Activated CD8-positive, alpha-beta memory T cell treated with anti-CD3 and anti-CD28 coated beads, Interleukin-2, amount 50 U/mL, for 48 hours (primary cell): ENCODE results near the gene ZNF385D.

Source experiments
- DNase-seq: peaks from one replicate; pipeline ENCODE4 v3.0.0-alpha.2; 2020

ZNF385D gene, protein sequence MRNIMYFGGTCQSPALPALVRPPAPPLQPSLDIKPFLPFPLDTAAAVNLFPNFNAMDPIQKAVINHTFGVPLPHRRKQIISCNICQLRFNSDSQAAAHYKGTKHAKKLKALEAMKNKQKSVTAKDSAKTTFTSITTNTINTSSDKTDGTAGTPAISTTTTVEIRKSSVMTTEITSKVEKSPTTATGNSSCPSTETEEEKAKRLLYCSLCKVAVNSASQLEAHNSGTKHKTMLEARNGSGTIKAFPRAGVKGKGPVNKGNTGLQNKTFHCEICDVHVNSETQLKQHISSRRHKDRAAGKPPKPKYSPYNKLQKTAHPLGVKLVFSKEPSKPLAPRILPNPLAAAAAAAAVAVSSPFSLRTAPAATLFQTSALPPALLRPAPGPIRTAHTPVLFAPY

DNA sequence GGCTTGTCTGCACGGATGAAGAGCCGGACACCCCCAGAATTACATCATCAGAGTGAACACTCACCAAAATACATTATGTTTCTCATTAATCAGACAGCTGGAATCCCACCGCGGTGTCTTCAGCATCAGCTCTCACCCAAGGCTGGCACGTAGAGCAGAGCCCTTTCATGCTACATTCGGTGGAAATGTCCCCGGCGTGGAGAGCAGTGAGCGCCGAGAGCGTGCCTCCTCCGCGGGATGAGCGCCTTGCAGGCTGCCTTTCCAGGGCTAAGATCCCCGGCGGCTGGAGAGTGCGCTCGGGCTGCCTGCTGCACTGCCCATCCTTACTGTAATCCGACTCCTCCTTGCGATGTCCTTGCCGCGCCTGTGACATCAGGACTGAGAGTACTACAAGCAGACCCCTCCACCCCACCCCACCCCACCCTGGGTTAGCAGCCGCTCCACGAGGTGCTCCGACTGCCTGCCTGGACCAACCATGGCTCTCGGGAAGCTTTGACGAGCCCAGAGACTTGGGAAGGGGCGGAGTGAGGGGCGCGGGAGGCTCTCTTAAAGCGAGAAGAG lies at the start of gene ZNF385D:
Gene ZNF385D, minus strand, starts transcription at position 380 of the 561 bp plus-strand sequence. Its CDS starts 294 bp downstream, at position 86.
- no peak for DNase-seq

DNA sequence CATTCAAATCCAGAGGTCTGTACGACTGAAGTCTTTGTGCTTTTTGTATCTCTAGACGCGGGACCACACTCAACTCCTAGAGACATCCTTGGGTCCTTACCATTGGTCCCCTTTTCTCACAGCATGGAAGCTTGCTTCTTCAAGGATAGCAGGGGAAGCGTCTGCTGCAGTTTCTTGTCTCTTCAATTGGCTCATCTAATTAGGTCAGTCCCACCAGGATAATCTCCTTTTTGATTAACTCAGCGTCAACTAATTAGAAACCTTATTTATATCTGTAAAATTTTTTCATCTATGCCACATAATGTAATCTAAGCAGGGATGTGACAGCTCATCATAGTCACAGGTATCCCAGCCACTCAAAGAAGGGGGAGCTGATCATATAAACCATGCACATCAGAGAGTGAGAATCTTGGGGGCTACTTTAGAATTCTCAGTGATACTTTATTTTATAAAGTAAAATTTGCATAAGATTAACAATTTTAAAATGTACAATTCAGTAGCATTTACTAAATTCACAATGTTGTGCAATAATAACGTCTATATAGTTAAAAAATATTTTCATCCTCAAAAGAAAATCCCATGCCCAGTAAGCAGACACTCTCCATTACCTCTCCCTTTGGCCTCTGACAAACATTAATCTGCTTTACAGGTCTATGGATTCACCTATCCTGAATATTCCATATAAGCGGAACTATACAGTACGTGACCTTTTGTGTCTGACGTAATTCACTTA lies 47.5 kb upstream of the ZNF385D start:
- no peak for DNase-seq

DNA sequence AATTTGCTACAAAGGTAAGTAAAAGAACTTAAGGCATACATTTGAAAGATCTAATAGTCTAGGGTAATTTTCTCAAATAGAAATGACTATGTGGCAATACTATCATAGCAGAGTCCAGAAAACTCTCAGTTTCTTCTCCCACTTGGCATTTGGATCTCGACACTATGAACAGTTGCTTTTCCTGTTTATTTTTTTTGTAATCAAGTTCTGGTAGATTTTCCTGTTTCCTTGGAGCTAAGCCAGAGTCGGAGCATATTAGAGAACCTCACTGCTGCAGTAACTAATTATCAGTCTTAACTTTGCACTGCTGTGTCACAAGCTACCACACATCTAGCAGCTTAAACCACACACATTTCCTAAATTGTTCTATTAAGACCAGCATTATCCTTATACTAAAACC lies 44.9 kb upstream of the ZNF385D start:
- no peak for DNase-seq

DNA sequence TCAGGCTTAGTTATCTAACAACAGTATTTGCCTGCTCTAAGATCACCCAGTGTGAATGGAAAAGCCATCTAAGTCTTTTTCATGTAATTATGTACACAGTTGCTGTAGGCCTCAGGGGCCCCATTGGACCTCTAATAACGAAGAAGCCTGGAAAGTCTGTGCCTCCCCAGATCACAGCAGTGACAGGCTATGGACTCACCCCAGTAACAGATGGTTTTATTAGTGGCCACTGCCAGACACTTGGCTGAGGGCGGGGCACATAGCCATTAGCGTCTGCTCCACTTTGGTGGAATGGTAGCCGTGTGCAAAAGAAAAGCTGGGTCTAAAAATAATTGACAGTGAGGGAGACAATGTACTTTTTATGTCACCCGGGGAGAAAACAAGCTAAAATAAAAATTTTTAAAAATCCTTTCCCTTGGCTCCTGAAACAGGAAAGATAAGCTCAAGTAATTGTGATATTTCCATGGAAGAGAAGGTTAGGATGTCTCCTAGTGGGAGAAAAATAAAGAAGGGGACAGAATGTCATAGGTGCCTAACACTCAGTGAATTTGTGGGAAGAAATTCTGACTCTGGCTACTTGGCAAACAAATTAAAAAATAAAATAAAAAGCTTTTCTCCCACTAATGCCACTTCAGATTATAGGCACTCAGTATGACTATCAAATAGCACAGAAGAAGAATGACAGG lies 44.3 kb upstream of the ZNF385D start:
- no peak for DNase-seq

DNA sequence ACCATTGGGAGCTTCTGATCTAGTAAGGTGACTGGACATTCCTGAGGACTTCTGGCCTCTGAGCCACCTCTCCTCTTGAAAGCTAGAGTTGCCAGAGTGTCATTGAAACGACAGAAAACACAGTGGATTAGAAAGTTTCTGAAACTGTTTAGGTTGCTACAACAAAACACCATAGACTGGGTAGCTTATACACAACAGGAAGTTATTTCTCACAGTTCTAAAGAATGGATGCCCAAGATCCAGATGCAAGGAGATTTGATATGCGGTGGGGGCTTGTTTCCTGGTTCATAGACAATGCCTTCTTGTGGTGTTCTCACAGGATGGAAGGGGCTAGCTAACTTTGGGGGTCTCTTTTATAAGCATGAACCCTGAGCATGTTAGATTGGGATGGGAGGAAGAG lies 43.3 kb upstream of the ZNF385D start:
- no peak for DNase-seq

DNA sequence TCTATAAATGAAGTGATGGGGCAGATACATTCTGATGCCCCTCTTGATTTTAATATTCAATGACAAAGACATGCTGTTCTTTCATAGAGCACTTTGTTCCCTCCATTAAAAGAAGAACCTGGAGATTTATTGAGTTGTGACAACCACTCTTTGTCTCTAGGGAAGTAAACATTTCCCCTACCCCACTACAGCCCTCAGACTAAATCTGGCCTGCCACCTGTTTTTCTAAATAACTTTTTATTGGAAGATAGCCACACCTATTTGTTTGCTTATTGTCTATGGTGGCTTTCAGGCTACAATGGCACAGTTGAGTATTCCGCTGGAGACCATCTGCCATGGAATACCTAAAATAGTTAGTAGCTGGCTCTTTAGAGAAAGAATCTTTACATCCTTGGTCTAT lies 41.2 kb upstream of the ZNF385D start:
- no peak for DNase-seq

DNA sequence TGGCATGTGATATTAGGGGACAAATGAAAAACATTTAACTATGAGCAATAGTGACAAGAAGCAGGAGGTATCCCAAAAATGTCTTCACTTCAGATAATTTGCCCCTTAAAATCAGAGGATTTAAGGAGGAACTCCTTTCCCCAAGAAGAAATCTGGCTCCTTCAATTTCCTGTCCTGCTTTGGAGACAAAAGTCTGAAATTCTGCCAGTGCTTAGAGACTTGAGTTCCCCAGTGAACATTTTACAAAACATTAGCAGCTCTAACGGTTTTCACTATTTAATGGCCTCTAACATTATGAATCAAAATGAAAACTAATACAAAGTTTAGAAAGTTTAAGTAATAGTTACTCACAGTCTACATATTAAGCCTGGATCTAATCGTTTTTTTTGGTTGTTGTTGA lies 40.3 kb upstream of the ZNF385D start:
- no peak for DNase-seq

DNA sequence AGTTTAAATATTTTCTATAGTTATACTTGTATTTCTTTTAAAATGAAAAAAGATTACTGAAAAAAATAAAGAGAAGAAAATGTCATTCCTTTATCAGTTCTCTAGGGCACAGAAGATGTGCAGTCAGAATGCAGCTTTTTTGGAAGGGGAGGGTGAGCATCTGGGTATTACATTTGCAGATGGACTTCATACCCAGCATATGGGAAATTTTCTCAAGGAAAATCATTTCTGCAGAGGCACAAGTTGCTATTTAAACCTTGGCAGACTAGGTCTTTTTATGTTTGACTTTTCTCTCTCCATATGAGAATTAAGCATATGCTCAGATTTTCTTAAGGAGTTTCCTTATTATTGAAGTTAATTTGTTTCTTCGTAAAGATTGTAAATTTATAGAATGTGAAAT lies 39.5 kb upstream of the ZNF385D start:
- DNase-seq = no peak

DNA sequence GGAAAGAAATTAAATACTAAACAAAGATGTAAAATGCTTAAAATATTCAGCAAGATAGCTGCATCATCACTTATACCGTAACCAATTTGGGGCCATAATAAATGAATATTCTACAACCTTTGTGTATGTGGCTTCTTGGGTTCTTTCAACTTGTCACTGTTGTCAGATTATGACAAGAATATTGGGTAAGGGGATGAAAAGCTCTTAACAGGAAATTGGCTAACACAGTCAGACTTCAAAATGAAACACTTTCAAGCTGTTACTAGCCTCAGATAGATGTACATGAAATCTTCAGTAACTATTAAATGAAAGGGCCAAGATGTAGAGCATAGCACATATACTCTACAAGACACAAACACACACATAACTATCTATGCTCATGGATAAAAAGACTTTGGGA lies 38.7 kb upstream of the ZNF385D start:
- DNase-seq = no peak

DNA sequence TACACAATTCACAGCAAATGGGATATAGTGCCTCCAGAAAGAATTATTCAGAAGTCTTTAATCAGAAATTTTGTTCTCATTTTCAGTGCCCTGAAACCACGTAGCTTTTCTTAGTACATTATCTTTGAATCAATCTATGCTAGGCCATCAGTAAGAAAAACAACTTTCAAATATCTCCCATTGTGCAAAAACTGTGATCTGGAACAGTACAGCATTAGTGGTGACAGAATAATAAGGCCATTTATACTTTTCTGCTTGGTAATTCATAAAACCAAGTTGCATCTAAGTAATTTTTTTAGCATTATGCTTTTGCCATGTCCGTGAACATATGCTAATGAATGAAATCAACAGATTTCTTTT lies 35.4 kb upstream of the ZNF385D start:
- DNase-seq = no peak

DNA sequence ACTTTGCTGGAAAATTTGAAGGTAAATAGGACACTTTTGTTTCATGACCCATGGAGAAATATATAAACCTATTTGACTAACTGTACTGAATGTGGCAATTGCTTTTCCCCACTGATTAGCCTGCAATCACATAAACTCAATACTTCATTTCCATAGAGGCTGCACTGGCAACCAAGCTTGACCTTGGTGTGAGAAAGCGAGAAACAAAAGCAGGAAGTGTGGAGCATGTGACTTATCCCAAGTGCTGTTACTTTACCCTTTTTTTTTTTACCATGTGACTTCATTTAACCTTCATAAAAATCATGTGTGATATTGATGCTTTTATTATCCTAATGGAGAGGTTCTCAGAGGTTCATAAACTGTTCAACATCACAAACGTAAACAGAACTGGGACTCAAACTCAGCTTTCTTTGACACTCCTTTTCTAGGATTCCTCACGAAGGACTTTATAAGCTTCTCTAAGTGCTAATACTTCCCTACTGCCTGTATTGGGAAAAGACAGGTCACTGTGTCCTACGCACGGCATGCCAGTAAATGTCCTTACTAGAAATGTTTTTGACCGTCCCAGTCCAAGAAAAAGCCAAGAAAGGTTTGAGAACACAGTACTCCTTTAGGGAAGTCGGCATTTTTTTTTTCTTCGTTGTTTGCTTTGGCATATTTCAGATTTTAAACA lies 34.9 kb upstream of the ZNF385D start:
- DNase-seq = no peak

DNA sequence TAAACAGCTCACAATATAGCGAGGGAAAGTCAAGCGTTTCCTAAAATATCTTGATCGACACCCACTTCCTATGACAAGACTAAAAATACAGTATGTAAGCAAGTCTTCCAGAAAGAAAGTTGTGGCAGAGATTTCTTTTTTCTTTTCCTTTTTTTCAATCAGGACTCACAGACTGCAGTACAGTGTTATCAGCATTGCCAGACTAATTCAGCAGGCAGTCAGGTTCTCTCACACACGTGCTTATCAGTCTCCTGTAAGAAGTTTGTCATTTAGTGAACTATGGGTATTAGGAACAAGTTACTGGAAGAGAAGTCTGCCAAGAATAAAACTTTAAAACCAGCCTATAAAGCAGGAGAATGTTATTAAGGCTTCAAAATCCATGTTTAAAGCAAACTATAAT lies 32.8 kb upstream of the ZNF385D start:
- no peak for DNase-seq

DNA sequence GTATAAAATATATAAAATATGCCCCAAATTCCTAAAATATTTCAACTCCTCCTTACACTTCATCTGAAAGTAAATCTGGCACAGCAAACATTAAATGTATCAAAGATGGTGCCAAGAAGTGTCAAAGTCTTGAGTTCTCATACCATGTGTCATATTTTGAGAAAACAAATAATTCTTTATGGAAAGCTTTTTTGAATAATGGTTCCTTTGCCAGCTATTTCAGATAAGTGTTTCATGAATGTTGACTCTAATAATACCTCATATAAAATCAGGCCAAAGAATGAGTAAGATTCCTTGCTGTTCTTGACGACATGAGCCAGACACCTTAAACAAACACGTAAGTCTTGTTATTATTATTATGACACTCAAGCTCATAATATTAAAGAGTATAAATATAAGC lies 30.3 kb upstream of the ZNF385D start:
- DNase-seq = no peak

DNA sequence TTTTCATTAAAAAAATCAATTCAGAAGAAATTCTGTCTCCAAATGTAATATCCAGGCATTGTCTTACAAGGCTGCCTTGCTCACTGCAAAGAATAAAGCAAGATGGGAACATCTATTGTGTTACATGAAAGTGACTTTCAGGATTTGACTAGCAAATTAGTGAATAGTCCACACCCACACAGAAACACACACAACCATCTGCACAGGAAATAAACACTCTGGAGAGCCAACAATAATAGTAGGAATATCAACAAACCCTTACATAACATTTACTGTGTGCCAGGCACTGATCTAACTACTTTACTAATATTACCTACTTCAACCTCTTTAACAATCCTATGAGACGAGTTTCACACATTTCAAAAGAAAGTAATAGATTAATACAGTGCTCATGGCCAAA lies 28.9 kb upstream of the ZNF385D start:
- no peak for DNase-seq

DNA sequence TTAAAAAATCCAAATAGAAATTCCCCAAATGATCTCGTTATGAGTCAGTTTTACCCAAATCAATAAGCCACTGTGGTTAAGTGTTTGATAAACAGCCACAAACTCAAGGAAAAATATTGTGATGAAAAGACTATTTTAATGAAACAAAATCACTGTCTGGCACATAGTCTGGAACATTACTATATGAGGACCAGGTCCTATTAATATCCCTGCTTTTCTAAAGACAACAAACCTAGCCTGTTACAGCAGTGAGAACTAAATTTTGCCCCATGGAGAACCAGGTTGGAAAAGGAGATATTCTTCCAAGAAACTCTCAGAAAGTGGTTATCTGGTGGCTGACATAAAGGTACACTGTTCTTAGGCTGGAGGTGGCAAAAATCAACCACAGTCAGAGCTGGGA lies 27.7 kb upstream of the ZNF385D start:
- DNase-seq = no peak

DNA sequence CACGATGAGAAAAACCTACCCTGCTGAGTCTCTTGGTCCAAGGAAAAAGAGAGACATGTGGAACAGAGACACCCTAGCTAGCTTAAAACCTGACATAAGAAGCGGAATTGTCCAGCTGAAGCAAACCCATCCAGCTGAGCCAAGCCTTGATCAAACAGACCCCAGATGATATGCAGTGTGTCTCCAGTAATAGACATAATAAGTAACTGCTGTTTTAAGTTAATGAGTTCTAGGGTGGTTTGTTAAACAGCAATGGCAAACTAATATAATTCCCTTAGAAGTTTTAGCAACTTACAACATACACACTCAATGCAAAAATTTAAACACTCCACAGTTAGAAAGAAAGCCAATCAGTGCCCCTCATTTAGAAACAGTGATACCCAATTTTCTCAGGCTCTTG lies 26.8 kb upstream of the ZNF385D start:
- DNase-seq = no peak

DNA sequence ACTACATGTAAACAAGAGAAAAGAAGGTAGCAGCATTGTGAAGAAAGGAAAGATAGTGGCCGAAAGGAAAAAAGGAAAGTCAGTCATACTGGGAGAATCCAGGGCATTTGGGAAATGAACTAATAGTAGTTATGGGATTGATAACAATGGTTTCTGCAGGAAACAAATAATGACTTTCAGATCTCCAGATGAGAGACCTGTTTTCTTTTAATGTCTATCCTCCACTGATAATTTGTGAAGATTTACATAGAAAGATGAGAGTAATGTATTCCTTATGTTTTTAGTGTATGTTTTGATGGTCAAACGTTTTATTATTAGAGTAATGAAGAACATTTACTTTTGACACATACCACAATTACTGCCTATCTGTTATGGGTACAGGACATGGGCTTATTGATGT lies 15.0 kb upstream of the ZNF385D start:
- DNase-seq = no peak

DNA sequence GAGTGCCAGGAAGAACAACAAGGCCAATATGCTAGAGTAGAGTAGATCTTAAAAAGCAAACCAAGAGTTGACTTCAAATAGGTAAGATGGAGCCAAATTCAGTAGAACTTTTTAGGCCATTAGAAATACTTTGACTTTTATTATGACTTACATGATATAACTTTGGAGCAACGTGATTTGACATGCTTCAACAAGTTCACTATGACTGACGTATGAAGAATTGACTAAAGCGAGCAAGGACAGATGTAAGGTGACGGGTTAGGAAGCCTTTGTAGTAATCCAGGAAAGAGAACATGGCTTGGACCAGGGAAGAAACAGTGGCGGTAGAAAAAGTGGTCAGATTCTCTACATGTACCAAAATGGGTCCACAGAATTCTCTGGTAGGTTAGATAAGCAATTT lies 4.9 kb upstream of the ZNF385D start:
- no peak for DNase-seq

DNA sequence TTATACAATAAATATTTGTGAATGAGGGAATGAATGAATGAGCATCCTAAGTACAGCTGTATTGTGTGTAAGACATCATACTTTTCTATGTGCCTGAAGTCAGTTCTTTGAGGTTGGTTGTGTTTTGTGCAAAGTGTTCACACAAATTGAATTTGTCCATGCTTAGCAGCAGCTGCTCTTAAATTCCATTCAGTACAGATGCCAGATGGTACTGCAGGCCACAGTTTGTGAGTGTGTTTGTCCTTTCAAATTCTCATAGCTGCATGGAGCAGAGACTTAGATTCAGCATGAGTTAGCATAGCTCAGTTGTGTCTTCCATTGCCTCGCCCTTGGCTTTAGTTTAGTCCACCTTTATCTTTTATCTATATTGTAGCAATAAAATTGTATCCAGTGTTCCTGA lies 3.8 kb upstream of the ZNF385D start:
- no peak for DNase-seq

DNA sequence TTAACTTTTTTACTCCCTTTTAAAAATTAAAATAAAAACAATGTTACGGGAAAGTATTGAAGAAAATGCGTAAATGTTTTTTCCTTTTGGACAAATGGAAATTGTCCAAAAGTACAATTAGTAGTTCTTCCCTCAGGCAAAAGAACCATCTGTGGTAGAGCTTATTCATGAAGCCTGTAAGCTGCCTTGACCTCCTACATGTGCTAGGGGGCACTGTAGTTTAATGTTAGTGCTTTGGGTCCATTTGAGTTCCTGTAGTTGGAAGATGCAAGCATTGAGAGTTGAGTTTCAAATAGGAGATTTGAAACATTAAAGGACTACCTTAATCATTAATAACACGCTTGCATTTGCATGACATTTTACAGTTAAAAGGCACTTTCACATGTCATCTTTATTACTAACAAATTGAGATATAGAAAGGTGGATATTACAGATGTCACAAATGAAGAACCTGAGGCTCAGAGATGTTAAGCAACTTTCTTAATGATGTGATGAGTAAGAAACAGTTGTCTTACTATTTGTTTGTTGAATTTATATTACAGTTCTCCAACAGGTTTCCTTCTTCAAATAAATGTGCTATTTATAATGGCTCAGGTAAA lies 1.8 kb upstream of the ZNF385D start:
- DNase-seq = no peak

DNA sequence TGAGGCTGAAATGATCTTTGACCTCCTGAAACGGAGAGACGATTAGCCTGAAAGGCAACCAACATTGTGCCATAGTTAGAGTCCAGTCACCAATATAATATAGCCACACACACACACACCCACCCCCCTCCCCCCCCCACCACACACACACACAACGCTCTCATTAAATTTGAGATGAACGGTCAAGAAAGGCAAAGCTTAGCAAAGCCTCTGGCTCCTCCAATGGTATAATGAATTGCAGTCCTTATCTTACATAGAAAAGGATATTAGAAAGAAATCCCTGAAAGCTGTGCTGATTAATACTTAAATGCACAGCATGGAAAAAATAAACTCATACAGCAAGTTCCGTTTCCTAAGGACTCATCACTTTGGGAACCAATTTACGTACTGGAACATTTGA lies 876 bp upstream of the ZNF385D start:
- DNase-seq = no peak

DNA sequence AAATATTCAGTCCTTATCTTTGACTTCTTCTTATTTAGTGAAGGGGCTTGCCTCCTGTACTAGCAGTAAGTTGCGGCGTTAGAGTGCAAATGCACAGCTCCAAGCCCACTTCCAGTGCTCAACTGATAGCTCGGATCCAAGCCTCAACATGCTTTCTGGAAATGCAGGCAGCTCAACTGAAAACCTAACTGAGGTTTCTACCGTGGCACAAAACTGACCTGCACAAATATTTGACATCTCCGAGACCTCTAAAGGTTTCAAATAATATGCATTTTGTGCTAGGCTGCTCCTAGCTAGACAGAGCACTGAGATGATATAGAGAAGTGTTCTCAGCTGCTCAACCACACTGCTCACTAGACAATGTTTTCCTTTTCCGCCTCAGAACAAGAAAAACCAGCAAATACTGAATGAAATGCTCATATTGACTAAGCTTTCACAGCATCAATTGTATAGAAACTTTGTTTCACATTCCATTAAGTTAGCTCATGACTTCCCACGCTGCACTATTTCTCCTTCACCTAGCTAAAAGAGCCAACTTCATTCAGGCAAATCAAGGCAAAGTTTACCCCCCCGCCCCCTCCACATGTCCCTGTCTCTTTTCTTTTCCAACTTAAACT lies 822 bp downstream of the ZNF385D start:
- DNase-seq = no peak
